ENCODE data around the gene TSPO. TPM values are rescaled to one million over a fixed set of nuclear protein-coding genes. Genes with fewer than 3 reads are reported as not detected.

The TSPO gene
- total RNA-seq, 2 donors from 2014 or later: 113 to 225 TPM

GRCh38 chr22:43174941-43175531, 23.7 kb downstream of the TSPO start:
- WGBS, 2 donors: 91 to 94% methylated on average over 4 to 9 of the region's 9 CpGs
- Histone ChIP-seq H3K4me1 (no peaks in the 10 kb centered on the region), H3K27me3 (no peaks in the 10 kb centered on the region), H3K4me3 (no peak overlapping the region), H3K27ac (no peak overlapping the region), H3K9me3 (no peaks in the 10 kb centered on the region), H3K36me3 (replicated peaks in 1 of 2; ENCODE audit: insufficient read depth in 1 of 2, low read depth in 2 of 2) (peaks cover 9 to 33% of the 10 kb centered on the region in 2 donors)
- DNase-seq (no peak), ATAC-seq (no peak)
- intact Hi-C loops (cut with DNase I): no loop called here
- TF ChIP-seq POLR2A (IDR thresholded peaks at IDR 0.05) (no peak), CTCF (IDR thresholded peaks at IDR 0.05) (no peak)

GRCh38 chr22:43176090-43176489, 24.7 kb downstream of the TSPO start:
- WGBS, 2 donors: 84 to 85% methylated on average over 11 to 15 of the region's 15 CpGs
- Histone ChIP-seq H3K36me3 (replicated peaks in 1 of 2; ENCODE audit: insufficient read depth in 1 of 2, low read depth in 2 of 2) (peaks cover 9 to 31% of the 10 kb centered on the region in 2 donors), H3K4me3 (no peak overlapping the region), H3K9me3 (no peaks in the 10 kb centered on the region), H3K4me1 (no peaks in the 10 kb centered on the region), H3K27me3 (no peaks in the 10 kb centered on the region), H3K27ac (no peak overlapping the region)
- intact Hi-C loops (cut with DNase I): no loop called here
- DNase-seq (no peak), ATAC-seq (no peak)
- TF ChIP-seq CTCF (IDR thresholded peaks at IDR 0.05): no peak
- no peak for TF ChIP-seq POLR2A (IDR thresholded peaks at IDR 0.05)

- 78 to 87% methylated on average over 7 of the region's 7 CpGs for WGBS, 2 donors
- TF ChIP-seq CTCF (IDR thresholded peaks at IDR 0.05): no peak
- no peak for TF ChIP-seq POLR2A (IDR thresholded peaks at IDR 0.05)
- Histone ChIP-seq H3K9me3 (no peaks in the 10 kb centered on the region), H3K36me3 (replicated peaks in 1 of 2; ENCODE audit: insufficient read depth in 1 of 2, low read depth in 2 of 2) (peaks cover 0 to 25% of the 10 kb centered on the region in 2 donors), H3K27ac (no peak overlapping the region), H3K4me3 (no peak overlapping the region), H3K4me1 (no peaks in the 10 kb centered on the region), H3K27me3 (no peaks in the 10 kb centered on the region)
- DNase-seq (no peak), ATAC-seq (no peak)
- intact Hi-C loops (cut with DNase I): no loop called here
Measured at GRCh38 chr22:43177479-43177878, 26.1 kb downstream of the TSPO start.

- H3K27me3 ChIP-seq: no peaks in the 10 kb centered on the region
- DNase-seq (no peak), ATAC-seq (no peak)
- TF ChIP-seq CTCF (IDR thresholded peaks at IDR 0.05) (no peak), POLR2A (IDR thresholded peaks at IDR 0.05) (no peak)
- no peak overlapping the region for H3K27ac ChIP-seq
- H3K4me3 ChIP-seq: no peak overlapping the region
- WGBS, 2 donors: 92 to 95% methylated on average over 21 to 24 of the region's 25 CpGs
- H3K4me1 ChIP-seq: no peaks in the 10 kb centered on the region
- H3K9me3 ChIP-seq: no peaks in the 10 kb centered on the region
- intact Hi-C loops (cut with DNase I): no loop called here
- H3K36me3 ChIP-seq (replicated peaks in 1 of 2; ENCODE audit: insufficient read depth in 1 of 2, low read depth in 2 of 2): peaks cover 0 to 19% of the 10 kb centered on the region in 2 donors
Measured at GRCh38 chr22:43179146-43179910, 28.0 kb downstream of the TSPO start.

GRCh38 chr22:43179911-43180195, 28.5 kb downstream of the TSPO start:
- DNase-seq (no peak), ATAC-seq (no peak)
- no peaks in the 10 kb centered on the region for H3K27me3 ChIP-seq
- H3K4me1 ChIP-seq: no peaks in the 10 kb centered on the region
- H3K27ac ChIP-seq: no peak overlapping the region
- H3K9me3 ChIP-seq: no peaks in the 10 kb centered on the region
- WGBS, 2 donors: 94 to 97% methylated on average over 14 to 15 of the region's 15 CpGs
- intact Hi-C loops (cut with DNase I): no loop called here
- H3K4me3 ChIP-seq: no peak overlapping the region
- H3K36me3 ChIP-seq (replicated peaks in 1 of 2; ENCODE audit: insufficient read depth in 1 of 2, low read depth in 2 of 2): peaks cover 0 to 17% of the 10 kb centered on the region in 2 donors
- TF ChIP-seq POLR2A (IDR thresholded peaks at IDR 0.05) (no peak), CTCF (IDR thresholded peaks at IDR 0.05) (no peak)
